HPDE6-E6E7 (cell line): Measurements from ENCODE around the gene ISLR.

Experiments used
- DNase-seq: peaks from one replicate; pipeline ENCODE4 v3.0.0; 2011; ENCODE audit warnings: missing footprints; ENCODE audit errors: extremely low spot score

ISLR gene, protein sequence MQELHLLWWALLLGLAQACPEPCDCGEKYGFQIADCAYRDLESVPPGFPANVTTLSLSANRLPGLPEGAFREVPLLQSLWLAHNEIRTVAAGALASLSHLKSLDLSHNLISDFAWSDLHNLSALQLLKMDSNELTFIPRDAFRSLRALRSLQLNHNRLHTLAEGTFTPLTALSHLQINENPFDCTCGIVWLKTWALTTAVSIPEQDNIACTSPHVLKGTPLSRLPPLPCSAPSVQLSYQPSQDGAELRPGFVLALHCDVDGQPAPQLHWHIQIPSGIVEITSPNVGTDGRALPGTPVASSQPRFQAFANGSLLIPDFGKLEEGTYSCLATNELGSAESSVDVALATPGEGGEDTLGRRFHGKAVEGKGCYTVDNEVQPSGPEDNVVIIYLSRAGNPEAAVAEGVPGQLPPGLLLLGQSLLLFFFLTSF

GRCh38 chr15:74173380-74174218, at the start of gene ISLR:
Gene ISLR, plus strand, starts transcription at chr15:74173710. Its CDS starts 1,149 bp downstream, at chr15:74174859.
- no peak for DNase-seq

DNA sequence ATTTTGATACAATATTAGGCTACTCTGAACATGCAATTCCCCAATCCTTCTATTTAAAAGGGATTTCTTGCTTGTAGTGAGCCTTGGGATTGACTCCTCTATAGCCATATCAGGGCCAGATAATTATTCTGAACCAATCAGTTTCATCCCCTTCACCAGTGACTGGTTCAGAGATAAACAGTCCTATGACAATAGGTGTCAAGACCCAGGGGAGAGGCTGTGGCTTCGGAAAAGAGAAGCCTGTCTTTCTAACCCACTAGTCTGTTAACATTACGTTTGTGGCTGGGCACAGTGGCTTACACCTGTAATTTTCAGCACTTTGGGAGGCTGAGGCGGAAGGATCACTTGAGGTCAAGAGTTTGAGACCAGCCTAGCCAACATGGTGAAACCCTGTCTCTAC, 49.3 kb upstream of the ISLR start:
- DNase-seq = no peak

- DNase-seq = no peak
These were observed 48.8 kb upstream of the ISLR start for GRCh38 chr15:74124759-74125158.

- peak; percentile 67 for DNase-seq
These were observed 46.1 kb upstream of the ISLR start for GRCh38 chr15:74127255-74127953.

GRCh38 chr15:74127954-74128784, 45.3 kb upstream of the ISLR start:
- no peak for DNase-seq

DNA sequence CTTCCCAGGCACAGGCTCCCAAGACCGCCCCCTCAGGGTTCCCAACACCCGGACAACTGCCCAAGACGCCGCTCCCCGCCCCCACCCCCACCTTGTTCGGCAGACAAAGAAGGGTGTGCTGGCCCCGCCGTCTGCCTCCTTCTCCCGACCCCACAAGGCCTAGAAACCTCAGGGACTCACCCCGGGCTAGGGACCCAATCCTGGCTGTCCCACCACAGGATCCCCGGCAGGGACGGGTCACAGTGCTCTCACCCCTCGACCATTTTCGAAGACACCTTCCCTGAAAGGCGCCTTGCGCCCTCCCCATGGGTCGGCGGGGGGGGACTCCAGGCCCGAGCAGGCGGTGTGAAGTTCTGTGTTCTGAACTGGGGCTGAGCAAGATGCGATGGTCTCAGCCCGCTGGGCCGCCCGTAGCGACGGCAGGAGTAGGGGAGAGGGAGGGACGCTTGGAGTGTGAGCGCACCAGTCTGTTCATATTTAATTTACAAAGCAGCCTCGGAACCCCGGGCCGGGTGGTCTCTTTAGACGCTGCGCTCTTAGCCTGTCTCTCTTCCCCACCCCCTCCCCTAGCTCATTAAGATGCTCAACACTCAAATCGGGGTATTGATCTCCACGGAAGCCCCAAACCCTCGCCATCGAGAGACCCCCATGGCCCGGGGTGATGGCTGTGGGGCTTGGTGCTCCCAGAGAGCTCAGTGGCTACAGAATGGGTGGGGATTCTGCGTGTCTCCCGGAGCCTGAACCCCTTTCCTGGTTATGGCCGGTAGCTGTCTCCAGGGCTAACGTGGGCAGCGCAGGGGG, 44.5 kb upstream of the ISLR start:
- no peak for DNase-seq

- DNase-seq = no peak
These were observed 43.8 kb upstream of the ISLR start for GRCh38 chr15:74129586-74130154.

DNA sequence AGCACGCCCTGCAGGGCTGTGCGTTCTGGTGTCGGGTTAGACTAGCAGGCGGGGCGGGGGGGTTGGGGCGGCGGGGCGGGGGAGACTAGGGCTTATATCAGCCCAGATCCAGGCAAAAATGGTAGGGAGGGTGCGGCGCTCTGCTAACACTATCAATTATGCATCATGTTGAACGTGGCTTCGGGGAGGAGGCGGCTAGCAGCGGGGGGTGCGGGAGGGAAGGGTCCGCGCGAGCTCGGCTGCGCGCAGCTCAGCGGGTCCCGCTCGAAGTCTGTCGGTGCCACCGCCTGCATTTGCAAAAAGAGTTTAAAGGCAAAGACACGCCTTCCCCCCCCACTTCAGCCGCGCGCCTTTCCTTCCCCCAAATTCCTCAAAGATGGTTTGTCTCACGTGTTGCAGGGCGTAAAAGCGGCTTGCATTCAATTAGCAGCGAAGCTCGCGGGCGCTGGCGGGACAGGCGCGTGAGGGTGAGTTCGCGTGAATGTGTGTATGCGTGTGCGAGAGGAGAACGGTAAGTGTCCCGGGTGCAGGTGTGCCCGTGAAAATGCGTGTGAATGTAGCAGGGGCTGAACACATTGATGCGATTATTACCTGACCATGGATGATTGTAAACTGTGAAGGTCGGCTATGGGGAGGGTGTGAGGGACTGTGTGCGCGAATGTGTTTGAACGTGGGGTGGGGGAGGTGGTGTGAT, 43.2 kb upstream of the ISLR start, which contains the start of gene ISLR2:
Gene ISLR2 (plus strand): TSS at position 432 of the 694 bp plus-strand sequence. CDS start 2,169 bp downstream, outside the sequence.
- DNase-seq = no peak

DNA sequence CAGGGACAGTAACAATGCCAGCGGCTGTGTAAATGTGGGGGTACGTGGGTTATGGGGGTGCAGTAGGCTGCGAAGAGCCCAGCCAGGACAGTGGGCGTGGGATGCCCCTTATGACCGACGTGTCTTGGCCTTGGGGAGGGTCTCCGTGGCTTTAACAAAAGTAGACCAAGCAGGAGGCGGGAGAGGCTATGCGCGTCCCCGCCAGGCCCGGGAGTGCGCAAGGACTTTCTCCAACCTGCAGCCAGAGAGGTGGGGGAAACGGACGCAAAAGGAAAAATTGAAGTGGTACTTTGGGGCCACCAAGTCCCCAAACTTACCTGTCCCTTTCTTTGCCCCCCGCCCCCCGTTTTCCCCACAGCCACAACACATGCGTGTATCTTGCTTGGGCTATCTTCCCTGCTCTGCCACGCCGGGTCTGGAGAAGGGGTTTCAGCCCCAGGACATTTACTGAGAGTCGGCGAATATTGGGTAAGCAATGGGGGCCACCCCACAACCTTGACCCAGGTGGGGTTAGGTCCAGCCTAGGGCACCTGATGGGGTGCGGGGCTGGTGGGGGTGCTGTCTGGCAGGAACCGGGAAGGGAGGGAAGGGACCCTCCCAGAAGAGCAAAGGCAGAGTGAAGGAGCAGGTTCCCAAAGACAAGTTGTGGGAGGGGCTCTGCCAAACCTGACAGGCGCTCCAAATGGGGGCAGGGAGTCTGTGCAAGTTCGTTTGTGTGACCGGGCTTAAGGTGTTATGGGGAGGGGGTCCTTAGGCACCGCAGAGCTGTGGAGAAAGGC, 42.5 kb upstream of the ISLR start:
- no peak for DNase-seq

DNA sequence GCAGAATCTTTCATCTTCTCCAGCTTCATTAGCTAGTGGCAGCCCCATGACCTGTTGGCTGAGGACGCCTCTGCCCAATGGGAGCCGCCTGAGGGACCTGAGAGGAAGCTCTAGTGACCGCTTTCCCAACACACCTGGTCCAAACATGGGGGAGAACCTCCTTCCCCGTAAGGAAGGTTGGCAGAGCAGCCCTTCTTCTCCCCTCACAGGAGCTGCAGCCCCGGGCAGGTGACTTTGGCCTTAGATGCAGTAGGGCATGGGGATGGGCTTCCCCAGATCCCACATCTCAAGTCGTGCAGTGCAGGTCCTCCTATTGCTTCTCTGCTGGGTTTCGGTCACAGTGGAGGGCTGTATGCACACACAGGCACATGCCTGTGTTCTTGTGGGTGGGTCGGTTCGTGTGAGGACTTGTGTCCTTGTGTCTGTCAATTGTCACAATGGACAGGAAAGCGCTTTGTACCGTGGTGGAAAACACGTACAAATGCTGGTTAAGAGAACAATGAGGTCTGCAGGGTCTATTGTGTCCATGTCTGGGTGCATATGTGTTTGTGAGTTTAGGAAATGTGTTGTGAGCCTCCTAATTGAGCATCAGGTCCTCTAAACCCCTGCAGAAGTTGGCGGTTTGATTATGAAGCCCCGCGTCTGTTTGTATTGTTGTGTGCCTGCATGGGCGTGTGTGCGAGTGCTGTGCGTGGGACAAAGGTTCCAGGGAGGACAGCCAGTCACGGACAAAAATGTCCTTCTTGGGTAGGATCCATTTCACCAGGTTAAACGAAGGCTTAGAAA, 41.7 kb upstream of the ISLR start:
- DNase-seq = no peak

- DNase-seq = no peak
These were observed 40.5 kb upstream of the ISLR start for GRCh38 chr15:74132681-74133651.

GRCh38 chr15:74133694-74134386, 39.7 kb upstream of the ISLR start:
- no peak for DNase-seq

DNA sequence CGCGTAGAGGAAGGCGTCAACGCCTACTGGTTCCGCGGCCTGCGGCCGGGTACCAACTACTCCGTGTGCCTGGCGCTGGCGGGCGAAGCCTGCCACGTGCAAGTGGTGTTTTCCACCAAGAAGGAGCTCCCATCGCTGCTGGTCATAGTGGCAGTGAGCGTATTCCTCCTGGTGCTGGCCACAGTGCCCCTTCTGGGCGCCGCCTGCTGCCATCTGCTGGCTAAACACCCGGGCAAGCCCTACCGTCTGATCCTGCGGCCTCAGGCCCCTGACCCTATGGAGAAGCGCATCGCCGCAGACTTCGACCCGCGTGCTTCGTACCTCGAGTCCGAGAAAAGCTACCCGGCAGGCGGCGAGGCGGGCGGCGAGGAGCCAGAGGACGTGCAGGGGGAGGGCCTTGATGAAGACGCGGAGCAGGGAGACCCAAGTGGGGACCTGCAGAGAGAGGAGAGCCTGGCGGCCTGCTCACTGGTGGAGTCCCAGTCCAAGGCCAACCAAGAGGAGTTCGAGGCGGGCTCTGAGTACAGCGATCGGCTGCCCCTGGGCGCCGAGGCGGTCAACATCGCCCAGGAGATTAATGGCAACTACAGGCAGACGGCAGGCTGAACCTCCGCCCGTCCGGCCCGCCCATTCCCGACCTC, 39.0 kb upstream of the ISLR start:
- DNase-seq = no peak

- DNase-seq = no peak
These were observed 38.4 kb upstream of the ISLR start for GRCh38 chr15:74135041-74135565.

- no peak for DNase-seq
These were observed 37.0 kb upstream of the ISLR start for GRCh38 chr15:74136540-74136813.
